Mesothelial cell of epicardium (in vitro differentiated cells): ENCODE measurements around the gene METTL4. TPM values are rescaled to one million over a fixed set of nuclear protein-coding genes. Genes with fewer than 3 reads are reported as not detected.

Experiments used
- DNase-seq, 2 experiments: peaks; one replicate each; pipeline ENCODE4 v3.0.0; 2021; ENCODE audit warnings: low spot score in 2 of 2; ENCODE audit not compliant: unreplicated experiment in 2 of 2
- H3K27ac Mint-ChIP-seq: 2 replicates; pipeline ENCODE4 v1.8.0; 2021; ENCODE audit warnings: mixed read lengths
- H3K27me3 Mint-ChIP-seq: 2 replicates; pipeline ENCODE4 v1.8.0; 2021; ENCODE audit warnings: low read depth, mixed read lengths
- H3K36me3 Mint-ChIP-seq: 2 replicates; pipeline ENCODE4 v1.8.0; 2021; ENCODE audit warnings: mixed read lengths
- H3K4me1 Mint-ChIP-seq: 2 replicates; pipeline ENCODE4 v1.8.0; 2021; ENCODE audit warnings: mixed read lengths
- H3K4me3 Mint-ChIP-seq: 2 replicates; pipeline ENCODE4 v1.8.0; 2021; ENCODE audit warnings: mild to moderate bottlenecking, moderate library complexity, mixed read lengths
- H3K9me3 Mint-ChIP-seq: 2 replicates; pipeline ENCODE4 v1.8.0; 2021; ENCODE audit warnings: mixed read lengths
- total RNA-seq: library from RNA; stranded (reverse); gene quantifications from 3 replicates; pipeline ENCODE4 v1.2.1, GENCODE V29; 2021
- TF ChIP-seq, protein P1 (sequence below): fragments of 200-600 bp; sonication (generic); IDR thresholded peaks from one replicate; pipeline ENCODE4 v1.5.0; 2021; ENCODE audit warnings: antibody characterized with exemption; ENCODE audit not compliant: unreplicated experiment

METTL4 gene, protein sequence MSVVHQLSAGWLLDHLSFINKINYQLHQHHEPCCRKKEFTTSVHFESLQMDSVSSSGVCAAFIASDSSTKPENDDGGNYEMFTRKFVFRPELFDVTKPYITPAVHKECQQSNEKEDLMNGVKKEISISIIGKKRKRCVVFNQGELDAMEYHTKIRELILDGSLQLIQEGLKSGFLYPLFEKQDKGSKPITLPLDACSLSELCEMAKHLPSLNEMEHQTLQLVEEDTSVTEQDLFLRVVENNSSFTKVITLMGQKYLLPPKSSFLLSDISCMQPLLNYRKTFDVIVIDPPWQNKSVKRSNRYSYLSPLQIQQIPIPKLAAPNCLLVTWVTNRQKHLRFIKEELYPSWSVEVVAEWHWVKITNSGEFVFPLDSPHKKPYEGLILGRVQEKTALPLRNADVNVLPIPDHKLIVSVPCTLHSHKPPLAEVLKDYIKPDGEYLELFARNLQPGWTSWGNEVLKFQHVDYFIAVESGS
- 9.6 to 14.4 TPM (median 10.7 TPM) in 3 replicates for total RNA-seq

- Mint-ChIP-seq H3K27ac (peak within 1 kb of the TSS; percentile 98), H3K4me3 (peak within 1 kb of the TSS; percentile 97), H3K9me3 (no peaks in the 10 kb centered on the region), H3K27me3 (no peaks in the 10 kb centered on the region), H3K36me3 (peaks cover 5% of the 10 kb centered on the region), H3K4me1 (peaks cover 42% of the 10 kb centered on the region)
- DNase-seq, result peak; percentile 64 to 87
- TF ChIP-seq, protein P1, sequence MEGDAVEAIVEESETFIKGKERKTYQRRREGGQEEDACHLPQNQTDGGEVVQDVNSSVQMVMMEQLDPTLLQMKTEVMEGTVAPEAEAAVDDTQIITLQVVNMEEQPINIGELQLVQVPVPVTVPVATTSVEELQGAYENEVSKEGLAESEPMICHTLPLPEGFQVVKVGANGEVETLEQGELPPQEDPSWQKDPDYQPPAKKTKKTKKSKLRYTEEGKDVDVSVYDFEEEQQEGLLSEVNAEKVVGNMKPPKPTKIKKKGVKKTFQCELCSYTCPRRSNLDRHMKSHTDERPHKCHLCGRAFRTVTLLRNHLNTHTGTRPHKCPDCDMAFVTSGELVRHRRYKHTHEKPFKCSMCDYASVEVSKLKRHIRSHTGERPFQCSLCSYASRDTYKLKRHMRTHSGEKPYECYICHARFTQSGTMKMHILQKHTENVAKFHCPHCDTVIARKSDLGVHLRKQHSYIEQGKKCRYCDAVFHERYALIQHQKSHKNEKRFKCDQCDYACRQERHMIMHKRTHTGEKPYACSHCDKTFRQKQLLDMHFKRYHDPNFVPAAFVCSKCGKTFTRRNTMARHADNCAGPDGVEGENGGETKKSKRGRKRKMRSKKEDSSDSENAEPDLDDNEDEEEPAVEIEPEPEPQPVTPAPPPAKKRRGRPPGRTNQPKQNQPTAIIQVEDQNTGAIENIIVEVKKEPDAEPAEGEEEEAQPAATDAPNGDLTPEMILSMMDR, result no peak
These were observed at the start of gene METTL4, which contains the start of gene NDC80 for GRCh38 chr18:2571200-2572170. Gene METTL4 (minus strand): TSS chr18:2571505. CDS start chr18:2567216, 4,289 bp downstream. Gene NDC80 (plus strand): TSS chr18:2571557. CDS start chr18:2572986, 1,429 bp downstream.

GRCh38 chr18:2618009-2618408 is 46.7 kb upstream of the METTL4 start:
- Mint-ChIP-seq H3K36me3 (peaks cover 16% of the 10 kb centered on the region), H3K4me1 (no peaks in the 10 kb centered on the region), H3K9me3 (no peaks in the 10 kb centered on the region), H3K4me3 (no peak overlapping the region), H3K27ac (no peak overlapping the region), H3K27me3 (no peaks in the 10 kb centered on the region)
- TF ChIP-seq, protein P1, result no peak
- DNase-seq, result no peak

- TF ChIP-seq, protein P1, result no peak
- no peaks in the 10 kb centered on the region for H3K9me3 Mint-ChIP-seq
- H3K36me3 Mint-ChIP-seq, result peaks cover 17% of the 10 kb centered on the region
- H3K4me1 Mint-ChIP-seq, result no peaks in the 10 kb centered on the region
- DNase-seq, result no peak
- no peak overlapping the region for H3K4me3 Mint-ChIP-seq
- H3K27me3 Mint-ChIP-seq, result no peaks in the 10 kb centered on the region
- H3K27ac Mint-ChIP-seq, result peak overlapping the region; percentile 52
These were observed 46.2 kb upstream of the METTL4 start for GRCh38 chr18:2617401-2617998.

DNA sequence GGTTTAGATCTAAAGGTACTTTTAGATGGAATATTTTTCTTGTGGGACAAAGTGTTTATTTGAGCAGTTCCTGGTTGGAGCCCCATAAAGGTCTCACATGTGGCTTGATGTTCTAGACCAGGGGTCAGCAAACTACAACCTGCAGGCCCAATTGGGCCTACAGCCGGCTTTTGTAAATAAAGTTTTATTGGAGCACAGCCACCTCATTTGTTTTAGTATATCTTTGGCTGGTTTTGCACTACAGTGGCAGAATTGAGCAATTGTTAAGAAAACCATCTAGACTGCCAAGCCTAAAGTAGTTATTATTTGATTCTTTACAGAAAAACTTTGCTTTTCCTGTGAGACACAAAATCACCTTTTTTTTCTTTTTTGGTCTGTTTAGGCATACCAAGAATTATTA is 41.7 kb upstream of the METTL4 start:
- H3K4me3 Mint-ChIP-seq, result no peak overlapping the region
- no peak overlapping the region for H3K27ac Mint-ChIP-seq
- H3K36me3 Mint-ChIP-seq, result peaks cover 23% of the 10 kb centered on the region
- no peaks in the 10 kb centered on the region for H3K9me3 Mint-ChIP-seq
- no peak for DNase-seq
- no peaks in the 10 kb centered on the region for H3K4me1 Mint-ChIP-seq
- no peaks in the 10 kb centered on the region for H3K27me3 Mint-ChIP-seq
- TF ChIP-seq, protein P1, result no peak

DNA sequence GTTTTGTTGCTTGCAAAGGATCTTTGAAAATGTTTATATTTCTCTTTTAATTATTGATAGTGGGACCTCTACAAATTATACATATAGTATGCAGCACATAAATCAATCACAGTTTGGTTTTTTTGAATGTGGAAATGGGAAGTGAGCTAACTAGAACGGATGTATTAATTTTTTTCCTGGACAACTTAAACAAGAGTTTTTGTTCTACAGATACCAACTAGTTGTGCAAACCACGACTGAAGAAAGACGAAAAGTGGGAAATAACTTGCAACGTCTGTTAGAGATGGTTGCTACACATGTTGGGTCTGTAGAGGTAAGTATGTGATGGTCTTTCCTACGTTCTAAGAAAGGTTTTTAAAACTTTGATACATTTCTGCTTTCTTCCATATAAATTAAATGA is 39.2 kb upstream of the METTL4 start:
- TF ChIP-seq, protein P1, result no peak
- no peak for DNase-seq

More for the DNA sequence above, 39.2 kb upstream of the METTL4 start:
- Mint-ChIP-seq H3K27me3 (no peaks in the 10 kb centered on the region), H3K36me3 (peaks cover 23% of the 10 kb centered on the region), H3K4me1 (no peaks in the 10 kb centered on the region), H3K9me3 (no peaks in the 10 kb centered on the region), H3K27ac (no peak overlapping the region), H3K4me3 (no peak overlapping the region)
